Measurements from ENCODE around the gene SMAD4.

Gene SMAD4

DNA sequence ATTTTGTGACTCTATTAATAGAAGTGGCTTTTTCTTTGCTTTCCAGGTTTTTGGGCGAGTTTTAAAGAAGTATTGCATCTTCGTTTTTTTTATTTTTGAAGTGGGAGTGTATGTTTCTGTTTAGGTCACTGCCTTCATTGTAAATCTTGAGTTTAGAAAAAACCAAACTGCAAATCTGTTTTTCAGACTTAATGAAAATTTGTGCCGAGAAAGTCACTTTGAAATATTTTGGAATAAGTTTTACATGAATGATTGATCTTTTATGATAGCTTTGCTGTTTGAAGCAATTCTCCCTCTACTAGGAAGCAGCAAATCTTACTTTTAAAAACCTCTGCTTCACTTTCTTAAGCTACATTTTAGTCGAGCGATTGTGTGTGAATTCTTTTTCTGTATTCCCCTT is 2.2 kb downstream of the SMAD4 start:
- peak overlapping the region; percentile 45 for H3K4me3 ChIP-seq (ENCODE audit: low read depth, low read length)
- TF ChIP-seq, protein P1, sequence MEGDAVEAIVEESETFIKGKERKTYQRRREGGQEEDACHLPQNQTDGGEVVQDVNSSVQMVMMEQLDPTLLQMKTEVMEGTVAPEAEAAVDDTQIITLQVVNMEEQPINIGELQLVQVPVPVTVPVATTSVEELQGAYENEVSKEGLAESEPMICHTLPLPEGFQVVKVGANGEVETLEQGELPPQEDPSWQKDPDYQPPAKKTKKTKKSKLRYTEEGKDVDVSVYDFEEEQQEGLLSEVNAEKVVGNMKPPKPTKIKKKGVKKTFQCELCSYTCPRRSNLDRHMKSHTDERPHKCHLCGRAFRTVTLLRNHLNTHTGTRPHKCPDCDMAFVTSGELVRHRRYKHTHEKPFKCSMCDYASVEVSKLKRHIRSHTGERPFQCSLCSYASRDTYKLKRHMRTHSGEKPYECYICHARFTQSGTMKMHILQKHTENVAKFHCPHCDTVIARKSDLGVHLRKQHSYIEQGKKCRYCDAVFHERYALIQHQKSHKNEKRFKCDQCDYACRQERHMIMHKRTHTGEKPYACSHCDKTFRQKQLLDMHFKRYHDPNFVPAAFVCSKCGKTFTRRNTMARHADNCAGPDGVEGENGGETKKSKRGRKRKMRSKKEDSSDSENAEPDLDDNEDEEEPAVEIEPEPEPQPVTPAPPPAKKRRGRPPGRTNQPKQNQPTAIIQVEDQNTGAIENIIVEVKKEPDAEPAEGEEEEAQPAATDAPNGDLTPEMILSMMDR (IDR thresholded peaks at IDR 0.05; ENCODE audit: low read depth, low read length, missing control alignments) = no peak
- no peak for DNase-seq (ENCODE audit: low read depth)
- in situ Hi-C loops (cut with HindIII; ENCODE audit: low sequenced_read_pairs) = no loop called here

DNA sequence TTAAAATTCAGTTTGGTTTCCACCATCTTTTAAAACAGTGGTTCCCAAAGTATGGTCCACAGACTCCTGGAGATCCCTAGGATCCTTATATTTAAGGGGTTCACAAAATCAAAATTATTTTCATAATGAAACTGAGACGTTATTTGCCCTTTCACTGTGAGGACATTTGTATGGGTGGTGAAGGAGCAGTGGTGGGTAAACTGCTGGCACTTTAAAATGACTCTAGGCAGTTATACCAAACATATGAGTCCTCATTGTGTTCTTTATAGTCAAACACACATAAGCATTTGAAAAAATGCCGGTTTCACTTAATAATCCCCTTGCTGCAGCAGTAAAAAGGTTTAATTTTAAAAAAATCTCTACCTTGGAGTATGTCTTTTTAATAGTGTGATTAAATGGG is 7.2 kb downstream of the SMAD4 start:
- H3K4me3 ChIP-seq (ENCODE audit: low read depth, low read length) = no peak overlapping the region
- DNase-seq (ENCODE audit: low read depth) = no peak
- TF ChIP-seq, protein P1 (IDR thresholded peaks at IDR 0.05; ENCODE audit: low read depth, low read length, missing control alignments) = no peak
- in situ Hi-C loops (cut with HindIII; ENCODE audit: low sequenced_read_pairs) = no loop called here

DNA sequence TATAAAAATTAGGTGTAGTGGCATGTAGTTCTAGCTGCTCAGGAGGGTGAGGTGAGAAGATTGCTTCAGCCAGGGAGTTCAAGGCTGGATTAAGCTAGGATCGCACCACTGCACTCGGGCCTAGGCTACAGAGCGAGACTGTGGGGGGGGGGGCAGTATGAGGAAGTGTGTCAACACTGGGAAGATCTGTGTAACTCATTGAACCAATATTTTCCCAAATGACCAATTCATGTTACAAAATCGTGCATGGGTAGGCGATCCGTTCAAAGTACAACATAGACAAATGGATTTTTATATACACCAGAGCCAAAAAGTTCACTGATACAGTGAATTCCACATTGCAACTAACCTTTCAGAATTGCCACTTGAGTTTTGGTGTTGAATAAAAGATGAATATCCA is 8.1 kb downstream of the SMAD4 start:
- TF ChIP-seq, protein P1 (IDR thresholded peaks at IDR 0.05; ENCODE audit: low read depth, low read length, missing control alignments) = no peak
- DNase-seq (ENCODE audit: low read depth) = no peak
- in situ Hi-C loops (cut with HindIII; ENCODE audit: low sequenced_read_pairs) = no loop called here
- H3K4me3 ChIP-seq (ENCODE audit: low read depth, low read length) = no peak overlapping the region

DNA sequence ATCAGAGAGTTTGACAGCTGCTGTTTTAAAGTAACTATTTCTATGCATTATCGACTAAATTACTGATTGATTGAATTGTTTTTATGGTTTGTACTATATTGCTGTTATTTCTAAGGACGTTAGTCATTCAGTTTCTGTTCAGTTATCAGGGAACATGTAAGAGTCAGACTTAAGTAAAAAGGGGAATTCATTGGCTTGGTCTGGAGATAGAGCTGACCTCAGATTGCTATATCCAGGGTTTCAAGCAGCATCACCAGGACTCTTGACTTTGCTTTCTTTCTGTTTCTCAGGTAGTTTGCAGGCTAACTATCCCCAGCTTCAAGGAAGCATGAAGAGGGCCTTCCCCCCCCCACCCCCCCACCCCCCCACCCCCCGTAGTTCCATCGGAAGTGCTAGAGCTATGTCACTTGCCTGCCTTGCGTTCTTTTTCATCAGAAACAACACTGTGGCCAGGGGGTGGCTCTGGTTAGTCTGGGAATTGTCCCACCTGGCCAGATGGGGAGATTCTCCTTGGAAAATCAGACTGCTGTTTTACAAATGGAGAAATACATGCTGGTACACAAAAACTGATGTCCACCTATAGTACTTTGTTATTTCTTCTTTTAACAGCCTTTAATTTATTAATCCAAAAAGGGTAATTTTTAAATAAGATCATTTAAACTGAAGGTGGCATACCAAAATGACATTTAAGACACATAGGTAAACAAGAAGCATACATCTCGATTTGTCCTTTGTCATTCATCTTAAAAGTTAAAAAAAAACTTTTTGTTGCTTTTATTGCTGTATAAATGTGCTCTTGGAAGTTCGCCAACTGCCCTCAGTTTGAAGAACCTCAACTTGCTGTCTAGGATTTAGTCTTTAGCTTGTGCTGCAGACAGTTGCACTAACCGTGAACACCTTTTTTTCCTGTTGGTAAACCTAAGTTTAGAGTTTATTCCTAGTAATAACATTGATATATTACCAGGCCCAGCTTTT is 9.4 kb downstream of the SMAD4 start:
- TF ChIP-seq, protein P1 (IDR thresholded peaks at IDR 0.05; ENCODE audit: low read depth, low read length, missing control alignments) = no peak
- in situ Hi-C loops (cut with HindIII; ENCODE audit: low sequenced_read_pairs) = no loop called here
- no peak overlapping the region for H3K4me3 ChIP-seq (ENCODE audit: low read depth, low read length)
- no peak for DNase-seq (ENCODE audit: low read depth)

DNA sequence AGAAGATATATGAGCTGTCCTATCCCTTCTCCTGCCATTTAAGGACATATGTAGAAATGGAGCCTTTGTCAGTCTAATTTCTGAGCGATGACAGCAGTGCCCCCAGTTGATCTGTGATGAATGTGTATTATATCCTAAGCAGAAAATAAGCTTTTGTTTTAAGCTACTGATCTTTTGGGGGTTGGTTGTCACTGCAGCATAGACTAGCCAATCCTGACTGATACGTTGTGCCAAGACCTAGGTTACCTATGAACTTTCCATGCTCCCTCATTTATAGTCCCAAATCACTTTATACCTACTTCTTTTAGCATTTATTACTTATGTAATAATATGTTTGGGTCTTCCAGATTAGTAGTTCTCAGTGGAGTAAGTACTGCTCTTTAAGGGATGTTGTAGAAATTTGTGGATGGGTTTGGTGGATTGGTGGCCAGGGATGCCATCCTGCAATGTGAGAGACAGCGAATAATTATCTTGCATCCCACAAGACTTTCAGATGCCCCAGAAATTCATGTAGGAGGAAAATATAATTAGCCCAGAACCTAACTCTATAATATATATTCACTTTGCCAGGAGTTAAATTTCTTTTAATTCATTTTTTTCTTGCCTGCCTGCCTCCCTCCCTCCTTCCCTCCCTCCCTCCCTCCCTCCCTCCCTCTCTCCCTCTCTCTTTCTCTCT is 11.8 kb downstream of the SMAD4 start:
- DNase-seq (ENCODE audit: low read depth) = no peak
- TF ChIP-seq, protein P1 (IDR thresholded peaks at IDR 0.05; ENCODE audit: low read depth, low read length, missing control alignments) = no peak
- in situ Hi-C loops (cut with HindIII; ENCODE audit: low sequenced_read_pairs) = no loop called here
- H3K4me3 ChIP-seq (ENCODE audit: low read depth, low read length) = no peak overlapping the region

DNA sequence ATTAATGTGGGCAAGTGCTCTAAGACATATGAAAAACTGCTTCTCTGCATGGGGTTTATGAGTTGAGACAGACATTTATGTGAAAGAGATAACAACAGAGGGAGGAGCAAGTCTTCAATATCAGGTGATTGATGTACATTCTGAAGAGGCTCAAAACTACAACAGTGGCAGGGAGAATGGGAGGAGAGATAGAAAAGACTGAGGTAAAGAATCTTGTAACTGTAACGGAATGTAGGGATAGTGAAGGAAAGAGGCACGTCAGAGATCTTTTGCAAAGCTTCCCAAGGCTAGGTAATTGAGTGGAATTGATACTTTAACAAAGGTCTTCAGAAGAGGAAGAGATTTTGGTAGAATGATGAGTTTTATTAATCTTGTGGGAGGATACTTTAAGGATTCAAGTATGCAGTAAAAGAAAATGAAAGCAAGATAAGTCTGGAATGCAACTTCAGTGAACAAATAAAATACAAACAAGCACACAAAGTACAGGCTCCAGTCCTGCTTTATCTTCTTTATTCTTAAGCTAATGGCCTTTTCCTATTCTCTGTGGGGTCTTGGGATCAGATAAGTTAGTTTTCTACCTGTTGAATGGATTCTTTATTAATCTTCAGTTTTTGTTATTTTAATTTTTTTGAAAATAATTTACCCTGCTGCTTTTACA is 15.0 kb downstream of the SMAD4 start:
- in situ Hi-C loops (cut with HindIII; ENCODE audit: low sequenced_read_pairs) = no loop called here
- no peak overlapping the region for H3K4me3 ChIP-seq (ENCODE audit: low read depth, low read length)
- DNase-seq (ENCODE audit: low read depth) = peak; percentile 12
- TF ChIP-seq, protein P1 (IDR thresholded peaks at IDR 0.05; ENCODE audit: low read depth, low read length, missing control alignments) = no peak

Measured in astrocyte of the cerebellum (primary cell).